PC-3 (cell line): ENCODE results near the gene PCDHGA4.

Source experiments
- EZH2 ChIP-seq: fragments of 300-600 bp; sonication (generic); IDR thresholded peaks from one replicate; pipeline ENCODE4 v1.6.1; 2017; ENCODE audit warnings: antibody characterized with exemption, mild to moderate bottlenecking, low read length; ENCODE audit not compliant: unreplicated experiment
- EZH2phosphoT487 ChIP-seq: fragments of 300-600 bp; sonication (generic); IDR thresholded peaks from 2 replicates; pipeline ENCODE4 v1.6.1; 2018; ENCODE audit warnings: mild to moderate bottlenecking, antibody characterized with exemption, low read length, borderline replicate concordance
- TF ChIP-seq, protein P1 (sequence below): fragments of 300-600 bp; sonication (generic); conservative IDR thresholded peaks from 2 replicates; pipeline ENCODE4 v1.5.1; 2017; ENCODE audit warnings: antibody characterized with exemption, low read depth, mild to moderate bottlenecking, low read length

DNA sequence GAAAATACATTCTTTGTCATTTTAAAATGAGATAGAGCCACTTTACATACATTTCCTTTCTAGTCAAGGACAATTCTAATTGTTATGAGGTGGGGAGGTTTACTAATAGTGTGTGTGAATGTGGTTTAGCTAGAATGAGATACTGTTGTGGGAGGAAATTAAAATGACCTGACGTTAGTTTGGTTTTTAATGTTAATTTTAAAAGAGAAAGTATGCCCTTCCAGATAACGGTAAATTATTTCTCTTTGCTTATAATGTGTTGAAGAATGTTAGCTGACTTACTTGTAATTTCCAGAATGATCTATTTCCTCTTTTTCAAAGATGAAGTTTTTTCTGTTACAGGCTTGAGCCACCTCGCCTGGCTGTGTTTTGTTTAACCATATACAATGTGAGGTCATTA, 32.6 kb upstream of the PCDHGA4 start:
- TF ChIP-seq, protein P1, sequence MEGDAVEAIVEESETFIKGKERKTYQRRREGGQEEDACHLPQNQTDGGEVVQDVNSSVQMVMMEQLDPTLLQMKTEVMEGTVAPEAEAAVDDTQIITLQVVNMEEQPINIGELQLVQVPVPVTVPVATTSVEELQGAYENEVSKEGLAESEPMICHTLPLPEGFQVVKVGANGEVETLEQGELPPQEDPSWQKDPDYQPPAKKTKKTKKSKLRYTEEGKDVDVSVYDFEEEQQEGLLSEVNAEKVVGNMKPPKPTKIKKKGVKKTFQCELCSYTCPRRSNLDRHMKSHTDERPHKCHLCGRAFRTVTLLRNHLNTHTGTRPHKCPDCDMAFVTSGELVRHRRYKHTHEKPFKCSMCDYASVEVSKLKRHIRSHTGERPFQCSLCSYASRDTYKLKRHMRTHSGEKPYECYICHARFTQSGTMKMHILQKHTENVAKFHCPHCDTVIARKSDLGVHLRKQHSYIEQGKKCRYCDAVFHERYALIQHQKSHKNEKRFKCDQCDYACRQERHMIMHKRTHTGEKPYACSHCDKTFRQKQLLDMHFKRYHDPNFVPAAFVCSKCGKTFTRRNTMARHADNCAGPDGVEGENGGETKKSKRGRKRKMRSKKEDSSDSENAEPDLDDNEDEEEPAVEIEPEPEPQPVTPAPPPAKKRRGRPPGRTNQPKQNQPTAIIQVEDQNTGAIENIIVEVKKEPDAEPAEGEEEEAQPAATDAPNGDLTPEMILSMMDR: no peak
- TF ChIP-seq EZH2 (no peak), EZH2phosphoT487 (no peak)
